GM12878 (cell line): Measurements from ENCODE around the gene NOL12. TPM values are rescaled to one million over a fixed set of nuclear protein-coding genes. Genes with fewer than 3 reads are reported as not detected.

Experiments
- IRF3 ChIP-seq: fragments of 450-650 bp; IDR thresholded peaks from 2 replicates; pipeline ENCODE4 v1.6.1; 2014; ENCODE audit warnings: mild to moderate bottlenecking
- NR2C2 ChIP-seq: IDR thresholded peaks from 2 replicates; pipeline ENCODE4 v1.6.1; 2011; ENCODE audit warnings: borderline replicate concordance, low read depth; ENCODE audit not compliant: control insufficient read depth, insufficient read length
- RFX5 ChIP-seq: IDR thresholded peaks from 2 replicates; pipeline ENCODE4 v1.6.1; 2011; ENCODE audit warnings: low read depth, low read length, improper control_type of control experiment
- SUPT20H ChIP-seq: IDR thresholded peaks from 2 replicates; pipeline ENCODE4 v1.6.1; 2011; ENCODE audit warnings: low read depth, mild to moderate bottlenecking, low read length, moderate library complexity, borderline replicate concordance; ENCODE audit not compliant: control insufficient read depth
- polyA plus RNA-seq, 11 experiments: library from polyadenylated mRNA; depleted of rRNA in 4 of 11; unstranded in 6 of 11; stranded (reverse) in 5 of 11; fragments of >200 nt; fragmentation: Nextera tagmentation in 4 of 11; fragmentation: Illumina TruSeq in 1 of 11; extraction: Ambion mirVana in 4 of 11; extraction: Trizol in 1 of 11; gene quantifications; 1 replicate in 1 of 11; 2 replicates in 10 of 11; pipeline versions ENCODE4 v1.2.1 to v1.2.3, GENCODE V29; 2011 to 2016; ENCODE audit warnings: inconsistent platforms in 2 of 11, missing spikeins in 2 of 11, low read depth in 1 of 11
- total RNA-seq, 4 experiments: library from RNA; depleted of rRNA in 3 of 4; stranded (reverse); fragments of >200 nt in 3 of 4; fragmentation: Illumina TruSeq in 1 of 4; extraction: Trizol in 1 of 4; gene quantifications; 2 replicates each; pipeline versions ENCODE4 v1.2.1 to v1.2.3, GENCODE V29; 2013 to 2021
- TF ChIP-seq, protein P1 (sequence below), 3 experiments: IDR thresholded peaks in 2 of 3; conservative IDR thresholded peaks in 1 of 3; 2 replicates each; pipeline ENCODE4 v1.5.1; 2011; ENCODE audit warnings: low read depth in 3 of 3, low read length in 3 of 3, mild to moderate bottlenecking in 3 of 3, control low read depth in 2 of 3, moderate library complexity in 2 of 3, inconsistent platforms in 1 of 3, mixed read lengths in 1 of 3; ENCODE audit not compliant: control insufficient read depth in 2 of 3, insufficient read depth in 1 of 3; ENCODE audit errors: extremely low read depth in 1 of 3
- TF ChIP-seq, protein P2 (sequence below): fragments of 450-650 bp; IDR thresholded peaks from 2 replicates; pipeline ENCODE4 v1.6.1; 2017; ENCODE audit warnings: mild to moderate bottlenecking, moderate library complexity
- TF ChIP-seq, protein P3 (sequence below): IDR thresholded peaks from 2 replicates; pipeline ENCODE4 v1.6.1; 2011; ENCODE audit warnings: borderline replicate concordance, low read depth, mild to moderate bottlenecking, moderate library complexity, low read length; ENCODE audit not compliant: insufficient read depth, poor library complexity, severe bottlenecking

NOL12 gene
- total and polyA plus RNA-seq, 10 of the 15 experiments (the other 5 are each of a cell fraction or from before 2014, with no cell fraction given), result 3.3 to 69.4 (median 41.1) TPM

- TF ChIP-seq SUPT20H (no peak), RFX5 (no peak), IRF3 (no peak), NR2C2 (no peak)
- TF ChIP-seq, protein P1, sequence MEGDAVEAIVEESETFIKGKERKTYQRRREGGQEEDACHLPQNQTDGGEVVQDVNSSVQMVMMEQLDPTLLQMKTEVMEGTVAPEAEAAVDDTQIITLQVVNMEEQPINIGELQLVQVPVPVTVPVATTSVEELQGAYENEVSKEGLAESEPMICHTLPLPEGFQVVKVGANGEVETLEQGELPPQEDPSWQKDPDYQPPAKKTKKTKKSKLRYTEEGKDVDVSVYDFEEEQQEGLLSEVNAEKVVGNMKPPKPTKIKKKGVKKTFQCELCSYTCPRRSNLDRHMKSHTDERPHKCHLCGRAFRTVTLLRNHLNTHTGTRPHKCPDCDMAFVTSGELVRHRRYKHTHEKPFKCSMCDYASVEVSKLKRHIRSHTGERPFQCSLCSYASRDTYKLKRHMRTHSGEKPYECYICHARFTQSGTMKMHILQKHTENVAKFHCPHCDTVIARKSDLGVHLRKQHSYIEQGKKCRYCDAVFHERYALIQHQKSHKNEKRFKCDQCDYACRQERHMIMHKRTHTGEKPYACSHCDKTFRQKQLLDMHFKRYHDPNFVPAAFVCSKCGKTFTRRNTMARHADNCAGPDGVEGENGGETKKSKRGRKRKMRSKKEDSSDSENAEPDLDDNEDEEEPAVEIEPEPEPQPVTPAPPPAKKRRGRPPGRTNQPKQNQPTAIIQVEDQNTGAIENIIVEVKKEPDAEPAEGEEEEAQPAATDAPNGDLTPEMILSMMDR (IDR thresholded peaks at IDR 0.05 in 2 of 3, conservative IDR thresholded peaks at IDR 0.05 in 1 of 3; ENCODE audit: control insufficient read depth in 2 of 3, extremely low read depth in 1 of 3, insufficient read depth in 1 of 3, low read depth in 3 of 3, low read length in 3 of 3), result peak in 2 of 3 experiments; percentile 15 to 22; a peak in 1 of 6 replicates
- TF ChIP-seq, protein P2, sequence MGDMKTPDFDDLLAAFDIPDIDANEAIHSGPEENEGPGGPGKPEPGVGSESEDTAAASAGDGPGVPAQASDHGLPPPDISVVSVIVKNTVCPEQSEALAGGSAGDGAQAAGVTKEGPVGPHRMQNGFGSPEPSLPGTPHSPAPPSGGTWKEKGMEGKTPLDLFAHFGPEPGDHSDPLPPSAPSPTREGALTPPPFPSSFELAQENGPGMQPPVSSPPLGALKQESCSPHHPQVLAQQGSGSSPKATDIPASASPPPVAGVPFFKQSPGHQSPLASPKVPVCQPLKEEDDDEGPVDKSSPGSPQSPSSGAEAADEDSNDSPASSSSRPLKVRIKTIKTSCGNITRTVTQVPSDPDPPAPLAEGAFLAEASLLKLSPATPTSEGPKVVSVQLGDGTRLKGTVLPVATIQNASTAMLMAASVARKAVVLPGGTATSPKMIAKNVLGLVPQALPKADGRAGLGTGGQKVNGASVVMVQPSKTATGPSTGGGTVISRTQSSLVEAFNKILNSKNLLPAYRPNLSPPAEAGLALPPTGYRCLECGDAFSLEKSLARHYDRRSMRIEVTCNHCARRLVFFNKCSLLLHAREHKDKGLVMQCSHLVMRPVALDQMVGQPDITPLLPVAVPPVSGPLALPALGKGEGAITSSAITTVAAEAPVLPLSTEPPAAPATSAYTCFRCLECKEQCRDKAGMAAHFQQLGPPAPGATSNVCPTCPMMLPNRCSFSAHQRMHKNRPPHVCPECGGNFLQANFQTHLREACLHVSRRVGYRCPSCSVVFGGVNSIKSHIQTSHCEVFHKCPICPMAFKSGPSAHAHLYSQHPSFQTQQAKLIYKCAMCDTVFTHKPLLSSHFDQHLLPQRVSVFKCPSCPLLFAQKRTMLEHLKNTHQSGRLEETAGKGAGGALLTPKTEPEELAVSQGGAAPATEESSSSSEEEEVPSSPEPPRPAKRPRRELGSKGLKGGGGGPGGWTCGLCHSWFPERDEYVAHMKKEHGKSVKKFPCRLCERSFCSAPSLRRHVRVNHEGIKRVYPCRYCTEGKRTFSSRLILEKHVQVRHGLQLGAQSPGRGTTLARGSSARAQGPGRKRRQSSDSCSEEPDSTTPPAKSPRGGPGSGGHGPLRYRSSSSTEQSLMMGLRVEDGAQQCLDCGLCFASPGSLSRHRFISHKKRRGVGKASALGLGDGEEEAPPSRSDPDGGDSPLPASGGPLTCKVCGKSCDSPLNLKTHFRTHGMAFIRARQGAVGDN, result peak; percentile 37; the same call in 1 of the 2 replicates
- TF ChIP-seq, protein P3, sequence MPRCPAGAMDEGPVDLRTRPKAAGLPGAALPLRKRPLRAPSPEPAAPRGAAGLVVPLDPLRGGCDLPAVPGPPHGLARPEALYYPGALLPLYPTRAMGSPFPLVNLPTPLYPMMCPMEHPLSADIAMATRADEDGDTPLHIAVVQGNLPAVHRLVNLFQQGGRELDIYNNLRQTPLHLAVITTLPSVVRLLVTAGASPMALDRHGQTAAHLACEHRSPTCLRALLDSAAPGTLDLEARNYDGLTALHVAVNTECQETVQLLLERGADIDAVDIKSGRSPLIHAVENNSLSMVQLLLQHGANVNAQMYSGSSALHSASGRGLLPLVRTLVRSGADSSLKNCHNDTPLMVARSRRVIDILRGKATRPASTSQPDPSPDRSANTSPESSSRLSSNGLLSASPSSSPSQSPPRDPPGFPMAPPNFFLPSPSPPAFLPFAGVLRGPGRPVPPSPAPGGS, result no peak
Observed at GRCh38 chr22:37731804-37732471, 45.8 kb downstream of the NOL12 start (continued).
